Measurements from ENCODE around the gene CXCL16. TPM values are rescaled to one million over a fixed set of nuclear protein-coding genes. Genes with fewer than 3 reads are reported as not detected.
A peak's percentile ranks its signal among the peaks of the same experiment; 100 is the strongest.

The CXCL16 gene
- total RNA-seq, 2 donors from 2014 or later: 3.6 to 27.5 TPM

- Histone ChIP-seq H3K9me3 (no peaks in the 10 kb centered on the region), H3K4me3 (no peak within 1 kb of the TSS), H3K27me3 (peaks cover 0 to 21% of the 10 kb centered on the region in 2 donors), H3K36me3 (replicated peaks in 1 of 2; ENCODE audit: insufficient read depth in 1 of 2, low read depth in 2 of 2) (no peaks in the 10 kb centered on the region), H3K4me1 (peaks cover 49% of the 10 kb centered on the region), H3K27ac (no peak within 1 kb of the TSS)
- ATAC-seq: no peak
- TF ChIP-seq POLR2A (IDR thresholded peaks at IDR 0.05) (peak in 1 of 3 donors; percentile 18), CTCF (IDR thresholded peaks at IDR 0.05) (no peak)
- peak in 2 of 4 donors; percentile 22 to 24 for DNase-seq
- intact Hi-C loops (cut with DNase I): loop anchor here (5.0 kb wide), 2 partner anchors 54 to 101 kb away; partner anchors contain the start of gene MED11
- WGBS, 2 donors: 8 to 14% methylated on average over 10 to 23 of the region's 24 CpGs
Observed at GRCh38 chr17:4786106-4786511, 46.4 kb upstream of the CXCL16 start, which contains the start of gene VMO1. TSS of gene VMO1 (minus strand) at chr17:4786364. CDS start at chr17:4786352, 12 bp downstream.

- 4 to 14% methylated on average over 19 to 58 of the region's 61 CpGs for WGBS, 2 donors
- intact Hi-C loops (cut with DNase I): loop anchor here (5.0 kb wide), 2 partner anchors 53 to 102 kb away; partner anchors contain the start of gene MED11
- DNase-seq: no peak
- Histone ChIP-seq H3K4me3 (no peak overlapping the region), H3K9me3 (no peaks in the 10 kb centered on the region), H3K36me3 (replicated peaks in 1 of 2; ENCODE audit: insufficient read depth in 1 of 2, low read depth in 2 of 2) (no peaks in the 10 kb centered on the region), H3K4me1 (peaks cover 46% of the 10 kb centered on the region), H3K27ac (no peak overlapping the region), H3K27me3 (peaks cover 0 to 21% of the 10 kb centered on the region in 2 donors)
- ATAC-seq: no peak
- TF ChIP-seq POLR2A (IDR thresholded peaks at IDR 0.05) (no peak), CTCF (IDR thresholded peaks at IDR 0.05) (no peak)
Observed at GRCh38 chr17:4785311-4786105, 45.8 kb upstream of the CXCL16 start.

GRCh38 chr17:4782652-4783051, 42.9 kb upstream of the CXCL16 start:
- Histone ChIP-seq H3K36me3 (replicated peaks in 1 of 2; ENCODE audit: insufficient read depth in 1 of 2, low read depth in 2 of 2) (no peaks in the 10 kb centered on the region), H3K9me3 (no peaks in the 10 kb centered on the region), H3K27me3 (peaks cover 0 to 21% of the 10 kb centered on the region in 2 donors), H3K4me3 (no peak overlapping the region), H3K4me1 (peaks cover 25% of the 10 kb centered on the region), H3K27ac (no peak overlapping the region)
- peak in 1 of 4 donors; percentile 27 for DNase-seq
- intact Hi-C loops (cut with DNase I): no loop called here
- ATAC-seq: no peak
- TF ChIP-seq CTCF (IDR thresholded peaks at IDR 0.05) (peak in 1 of 7 experiments; percentile 13), POLR2A (IDR thresholded peaks at IDR 0.05) (no peak)
- WGBS, 2 donors: 25 to 30% methylated on average over 20 to 26 of the region's 28 CpGs

- 64 to 68% methylated on average over 11 of the region's 11 CpGs for WGBS, 2 donors
- no peaks in the 10 kb centered on the region for H3K36me3 ChIP-seq (replicated peaks in 1 of 2; ENCODE audit: insufficient read depth in 1 of 2, low read depth in 2 of 2)
- TF ChIP-seq CTCF (IDR thresholded peaks at IDR 0.05): no peak
- TF ChIP-seq POLR2A (IDR thresholded peaks at IDR 0.05): no peak
- H3K4me3 ChIP-seq: no peak overlapping the region
- H3K27me3 ChIP-seq: peaks cover 0 to 13% of the 10 kb centered on the region in 2 donors
- intact Hi-C loops (cut with DNase I): no loop called here
- no peaks in the 10 kb centered on the region for H3K9me3 ChIP-seq
- DNase-seq (no peak), ATAC-seq (no peak)
- H3K27ac ChIP-seq: no peak overlapping the region
- peaks cover 4% of the 10 kb centered on the region for H3K4me1 ChIP-seq
Observed at GRCh38 chr17:4780325-4780955, 40.7 kb upstream of the CXCL16 start.
